ENCODE data around the gene ARIH1.

DNA sequence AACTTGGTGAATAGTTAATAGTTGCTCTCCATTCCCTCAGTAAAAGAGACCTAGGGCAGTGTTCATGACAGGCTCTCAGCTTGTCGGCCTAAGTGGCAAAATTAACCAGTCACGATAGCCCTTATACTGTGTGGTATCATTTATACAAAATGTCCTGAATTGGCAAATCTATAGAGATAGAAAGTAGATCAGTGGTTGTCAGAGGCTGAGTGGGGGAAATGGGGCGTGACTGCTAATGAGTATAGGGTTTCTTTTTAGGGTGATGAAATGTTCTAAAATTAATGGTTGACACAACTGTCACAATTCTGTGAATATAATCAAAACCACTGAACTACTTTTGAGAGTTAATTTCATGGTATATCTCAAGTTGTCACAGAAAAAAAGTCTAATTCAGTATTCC is 20.9 kb downstream of the ARIH1 start:
- TF ChIP-seq POLR2A (IDR thresholded peaks at IDR 0.05; ENCODE audit: control extremely low read depth in 1 of 2, low read depth in 2 of 2, low read length in 2 of 2) = no peak
- no peak for TF ChIP-seq SUZ12 (IDR thresholded peaks at IDR 0.05; ENCODE audit: low read length)
- TF ChIP-seq EZH2 (IDR thresholded peaks at IDR 0.05; ENCODE audit: low read depth, low read length, severe bottlenecking) = no peak
- TF ChIP-seq, protein P1, sequence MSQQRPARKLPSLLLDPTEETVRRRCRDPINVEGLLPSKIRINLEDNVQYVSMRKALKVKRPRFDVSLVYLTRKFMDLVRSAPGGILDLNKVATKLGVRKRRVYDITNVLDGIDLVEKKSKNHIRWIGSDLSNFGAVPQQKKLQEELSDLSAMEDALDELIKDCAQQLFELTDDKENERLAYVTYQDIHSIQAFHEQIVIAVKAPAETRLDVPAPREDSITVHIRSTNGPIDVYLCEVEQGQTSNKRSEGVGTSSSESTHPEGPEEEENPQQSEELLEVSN (IDR thresholded peaks at IDR 0.05) = no peak
- no peak for TF ChIP-seq HDAC6 (IDR thresholded peaks at IDR 0.05; ENCODE audit: low read depth, low read length)
